NCI-H748 (cell line): ENCODE measurements around the gene BLMH.
A peak's percentile ranks its signal among the peaks of the same experiment; 100 is the strongest.

Experiments used
- DNase-seq: peaks from one replicate; lab custom pipeline; 2025; ENCODE audit not compliant: unreplicated experiment; lab: John Stamatoyannopoulos, UW

BLMH gene

GRCh38 chr17:30251931-30252330 lies 39.8 kb downstream of the BLMH start:
- DNase-seq = no peak

DNA sequence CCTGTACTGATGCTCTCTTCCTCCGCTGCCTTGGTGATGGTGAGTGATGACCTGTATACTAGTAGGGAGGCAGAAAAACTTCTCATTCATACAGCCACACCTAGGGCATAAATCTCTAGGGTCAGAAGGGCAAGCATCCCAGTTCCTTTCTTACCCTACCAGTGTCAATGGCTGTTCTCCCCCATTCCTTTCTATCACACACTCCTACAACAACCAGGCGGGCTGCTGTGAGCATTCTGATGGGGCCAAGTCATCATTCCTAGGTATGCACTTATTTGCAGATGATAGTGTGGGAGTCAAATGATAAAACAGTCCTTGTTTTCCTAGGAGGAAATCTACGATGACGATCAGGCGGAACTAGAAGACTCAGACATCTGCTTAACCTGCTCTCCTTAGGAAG lies 42.3 kb downstream of the BLMH start:
- DNase-seq = no peak

GRCh38 chr17:30248786-30249185 lies 43.0 kb downstream of the BLMH start:
- no peak for DNase-seq

DNA sequence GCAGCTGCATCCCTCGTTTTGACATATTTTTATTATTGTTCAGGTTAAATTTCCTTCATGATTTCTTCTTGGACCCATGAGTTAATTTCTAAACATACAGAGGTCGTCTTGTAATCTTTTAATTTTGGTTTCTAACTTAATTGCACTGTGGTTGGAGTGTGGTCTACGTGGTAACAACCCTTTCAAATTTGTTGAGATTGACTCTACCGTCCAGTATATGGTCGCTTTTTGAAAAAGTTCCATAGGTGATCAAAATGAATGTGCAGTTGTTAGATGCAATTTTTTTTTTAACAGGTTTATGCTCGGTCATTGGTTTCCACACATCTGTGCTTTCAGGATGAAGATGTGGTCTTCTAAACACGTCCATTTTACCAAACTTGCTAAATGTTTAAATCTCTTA lies 45.3 kb downstream of the BLMH start:
- DNase-seq = no peak

DNA sequence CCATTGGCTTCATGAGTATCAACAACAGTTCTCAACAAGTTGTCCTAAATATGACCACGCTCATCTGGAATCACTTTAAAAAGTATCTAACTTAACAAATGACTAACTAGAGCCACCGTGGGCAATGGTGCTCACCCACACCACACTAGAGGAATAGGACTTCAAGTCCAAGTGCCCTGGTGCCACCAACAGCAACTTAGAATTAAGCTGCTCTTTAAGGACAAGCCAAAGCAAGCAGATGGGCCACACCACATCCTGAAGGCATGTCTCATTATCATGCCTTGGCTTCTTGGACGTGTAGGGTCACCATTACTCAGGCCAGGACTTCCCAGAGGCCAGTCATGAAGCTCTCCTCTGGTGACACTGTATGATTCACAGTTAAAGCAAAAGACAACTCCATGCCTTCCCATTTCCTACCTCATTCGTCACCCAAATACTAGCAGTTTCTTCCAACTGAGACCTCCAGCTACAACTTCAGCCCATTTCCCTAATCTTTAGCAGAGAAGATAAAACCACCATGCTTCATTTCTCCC lies 46.8 kb downstream of the BLMH start:
- no peak for DNase-seq

DNA sequence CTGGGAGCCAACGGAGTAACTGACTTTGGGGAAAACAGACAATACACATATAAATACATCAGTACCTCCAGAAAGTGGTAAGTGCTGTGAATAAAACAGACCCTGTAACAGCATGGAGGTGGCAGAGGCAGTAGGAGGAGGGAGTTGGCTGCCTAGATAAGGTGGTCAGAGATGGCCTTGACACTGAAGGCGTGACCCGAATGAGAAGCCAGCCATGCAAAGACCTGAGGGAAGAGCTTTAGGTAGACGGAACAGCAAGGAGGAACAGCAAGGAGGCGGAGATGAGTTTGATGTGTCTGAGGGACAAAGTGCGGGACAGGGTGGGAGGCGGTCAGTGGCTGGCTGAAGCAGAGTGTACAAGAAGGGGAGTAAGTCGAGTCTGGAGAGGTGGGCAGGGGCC lies 48.2 kb downstream of the BLMH start:
- DNase-seq = no peak

- DNase-seq = no peak
Measured at GRCh38 chr17:30243002-30243401, 48.7 kb downstream of the BLMH start.

- no peak for DNase-seq
Measured at GRCh38 chr17:30241051-30241450, 50.7 kb downstream of the BLMH start.

DNA sequence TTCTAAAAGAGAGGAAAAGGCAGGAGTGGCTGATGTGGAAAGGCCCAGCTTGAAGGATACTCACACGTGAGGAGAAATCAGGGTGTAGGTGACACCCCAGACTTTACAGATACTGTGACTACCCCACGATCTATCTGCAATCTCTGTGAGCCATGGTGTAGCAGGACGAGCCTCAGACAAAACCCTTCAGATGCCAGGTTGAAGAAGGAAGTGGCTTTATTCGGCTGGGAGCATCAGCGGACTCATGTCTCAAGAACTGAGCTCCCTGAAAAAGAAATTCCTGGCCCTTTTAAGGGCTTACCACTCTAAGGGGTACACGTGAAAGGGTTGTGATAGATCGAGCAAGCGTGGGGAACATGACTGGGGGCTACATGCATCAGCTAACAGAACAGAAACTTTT lies 51.6 kb downstream of the BLMH start:
- DNase-seq = no peak

DNA sequence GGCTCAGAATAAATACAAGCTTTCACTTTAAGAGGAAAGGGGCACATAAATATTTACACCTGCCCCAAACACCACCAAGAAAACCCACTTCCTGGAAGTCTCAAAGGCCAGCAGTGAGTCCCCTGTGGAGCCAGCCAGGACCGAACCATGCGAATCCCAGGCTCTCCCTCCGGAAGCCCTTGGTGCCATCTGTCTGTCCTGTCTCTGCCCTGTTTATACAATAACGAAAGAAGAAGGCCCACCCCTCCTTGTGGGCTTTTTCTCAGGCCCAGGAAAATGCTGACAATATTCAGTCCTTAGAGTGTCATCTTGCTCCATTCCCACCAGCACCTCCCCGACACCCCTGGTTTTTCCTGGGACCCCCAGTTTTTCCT lies 52.7 kb downstream of the BLMH start:
- no peak for DNase-seq

- peak; percentile 13 for DNase-seq
Measured at GRCh38 chr17:30238387-30239088, 53.2 kb downstream of the BLMH start.

- no peak for DNase-seq
Measured at GRCh38 chr17:30238003-30238344, 53.8 kb downstream of the BLMH start.

DNA sequence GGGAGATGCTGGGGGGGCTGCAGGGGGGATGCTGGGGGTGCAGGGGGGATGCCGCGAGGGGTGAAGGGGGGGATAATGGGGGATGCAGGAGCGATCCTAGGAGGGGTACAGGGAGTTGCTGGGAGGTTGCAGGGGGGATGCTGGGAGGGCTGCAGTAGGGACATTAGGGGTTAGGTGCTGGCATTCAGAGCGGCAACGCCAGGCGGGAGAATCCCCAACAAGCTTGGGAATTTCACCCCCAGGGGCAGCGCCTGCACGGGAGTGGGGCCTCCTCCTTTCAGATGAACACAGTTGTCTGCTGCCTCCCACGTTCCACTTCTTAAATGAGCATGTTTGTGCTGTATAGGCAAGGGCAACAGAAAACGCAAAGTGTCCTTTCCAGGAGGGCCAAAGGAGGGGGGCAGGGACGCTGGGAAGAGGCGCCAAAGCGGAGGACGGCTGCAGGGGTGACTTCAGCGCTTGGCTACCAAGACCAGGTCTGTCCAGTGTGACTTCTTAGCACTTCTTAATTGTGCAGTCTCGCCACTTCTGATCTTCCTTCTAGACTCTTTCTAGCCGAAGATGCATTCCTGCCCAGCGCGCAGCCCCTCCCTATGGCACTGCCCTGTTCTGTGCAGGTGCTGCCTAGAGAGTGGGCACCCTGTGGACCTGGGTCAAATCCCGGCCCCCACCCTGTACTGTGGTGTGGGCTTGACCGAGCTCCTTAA lies 54.3 kb downstream of the BLMH start:
- DNase-seq = no peak

DNA sequence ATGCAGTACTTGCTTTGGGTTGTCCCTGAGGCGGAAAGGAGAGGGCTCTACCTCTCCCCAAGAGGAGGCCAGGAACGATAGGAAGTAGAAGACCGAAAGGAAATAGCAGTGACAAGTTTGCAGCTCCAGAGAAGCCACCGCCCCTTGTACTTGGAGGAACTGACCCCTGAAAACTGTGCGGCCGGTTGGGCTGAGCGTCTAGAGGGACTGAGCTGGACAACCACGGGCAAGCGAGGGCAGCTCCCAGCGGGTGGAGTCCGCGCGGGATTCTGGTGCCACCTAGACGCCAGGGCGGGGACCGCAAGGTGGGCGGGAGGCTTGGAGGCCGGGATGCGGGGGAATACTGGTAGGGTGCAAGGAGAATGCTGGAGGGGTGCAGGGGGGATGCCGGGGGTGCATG lies 55.0 kb downstream of the BLMH start:
- peak; percentile 82 for DNase-seq

GRCh38 chr17:30236297-30236624 lies 55.5 kb downstream of the BLMH start:
- no peak for DNase-seq

DNA sequence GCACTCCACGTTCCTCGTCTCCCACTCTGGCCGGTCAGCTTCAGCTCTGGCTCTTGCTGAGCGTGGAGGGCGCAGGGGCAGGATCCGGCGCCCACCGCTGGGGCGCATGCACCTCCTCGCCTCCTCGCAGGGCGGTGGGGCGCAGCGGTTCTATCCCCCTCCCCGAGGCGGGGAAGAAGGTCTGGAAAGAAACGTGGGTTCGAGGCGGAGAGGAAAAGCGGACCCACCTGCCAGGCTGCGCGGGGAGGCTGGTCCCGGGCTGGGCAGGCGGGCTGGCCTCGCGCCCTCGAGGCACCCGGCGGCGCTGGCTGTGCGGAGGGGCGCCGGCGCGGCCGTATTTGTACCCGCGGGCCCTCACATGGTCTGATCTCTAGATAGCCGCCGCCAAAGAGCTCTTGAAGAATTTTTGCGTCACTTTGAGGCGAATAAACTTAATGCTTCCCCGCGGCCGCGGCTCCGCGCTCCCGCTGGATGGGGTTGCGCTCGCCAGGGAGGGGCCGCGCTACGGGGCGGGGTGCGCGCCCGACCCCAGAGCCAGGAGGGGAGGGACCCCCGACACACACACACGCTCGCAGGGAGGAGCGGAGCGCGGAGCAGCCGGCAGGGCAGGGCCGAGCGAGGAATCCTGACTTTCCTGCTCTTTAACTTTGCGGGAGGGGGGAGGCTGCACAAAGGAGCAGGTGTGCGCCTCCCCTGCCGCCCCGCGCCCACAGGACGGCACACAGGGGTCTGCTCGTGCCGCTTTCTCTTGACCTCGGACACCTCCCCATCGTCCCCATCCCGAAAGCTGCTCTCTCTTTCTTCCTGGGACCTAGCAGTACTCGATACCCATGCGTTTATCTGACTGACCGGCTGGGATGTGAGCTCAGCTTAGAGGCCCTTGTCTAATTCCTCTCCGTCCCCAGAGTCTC lies 56.1 kb downstream of the BLMH start, which contains the start of gene SLC6A4:
TSS of gene SLC6A4 (minus strand) at position 312 of the 911 bp plus-strand sequence. CDS start 13,739 bp downstream, outside the sequence.
- DNase-seq = peak; percentile 53

GRCh38 chr17:30234964-30235363 lies 56.8 kb downstream of the BLMH start:
- peak; percentile 54 for DNase-seq

- no peak for DNase-seq
Measured at GRCh38 chr17:30234296-30234695, 57.4 kb downstream of the BLMH start.

- no peak for DNase-seq
Measured at GRCh38 chr17:30232824-30233427, 58.8 kb downstream of the BLMH start.

- peak; percentile 83 for DNase-seq
Measured at GRCh38 chr17:30232015-30232823, 59.5 kb downstream of the BLMH start.
